ENCODE results near the gene COMMD4.

DNA sequence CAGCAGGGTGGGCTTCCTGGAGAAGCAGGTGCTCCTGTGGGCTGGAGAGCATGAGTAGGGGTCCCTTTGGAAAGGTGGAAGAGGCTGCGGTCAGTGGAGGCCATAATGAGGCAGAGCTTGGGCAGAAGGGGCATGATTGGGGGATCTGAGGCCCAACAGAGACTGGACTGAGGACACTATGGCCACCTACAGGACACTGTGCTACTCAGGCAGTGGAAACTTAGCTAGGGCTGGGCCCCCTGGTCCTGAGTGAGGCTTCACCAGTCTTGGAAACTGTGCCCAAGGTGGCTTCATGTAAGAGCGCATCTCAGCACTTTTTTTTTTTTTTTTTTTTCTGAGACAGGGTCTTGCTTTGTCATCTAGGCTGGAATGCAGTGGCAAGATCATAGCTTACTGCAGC is 6.3 kb upstream of the COMMD4 start:
- TF ChIP-seq, protein P1, sequence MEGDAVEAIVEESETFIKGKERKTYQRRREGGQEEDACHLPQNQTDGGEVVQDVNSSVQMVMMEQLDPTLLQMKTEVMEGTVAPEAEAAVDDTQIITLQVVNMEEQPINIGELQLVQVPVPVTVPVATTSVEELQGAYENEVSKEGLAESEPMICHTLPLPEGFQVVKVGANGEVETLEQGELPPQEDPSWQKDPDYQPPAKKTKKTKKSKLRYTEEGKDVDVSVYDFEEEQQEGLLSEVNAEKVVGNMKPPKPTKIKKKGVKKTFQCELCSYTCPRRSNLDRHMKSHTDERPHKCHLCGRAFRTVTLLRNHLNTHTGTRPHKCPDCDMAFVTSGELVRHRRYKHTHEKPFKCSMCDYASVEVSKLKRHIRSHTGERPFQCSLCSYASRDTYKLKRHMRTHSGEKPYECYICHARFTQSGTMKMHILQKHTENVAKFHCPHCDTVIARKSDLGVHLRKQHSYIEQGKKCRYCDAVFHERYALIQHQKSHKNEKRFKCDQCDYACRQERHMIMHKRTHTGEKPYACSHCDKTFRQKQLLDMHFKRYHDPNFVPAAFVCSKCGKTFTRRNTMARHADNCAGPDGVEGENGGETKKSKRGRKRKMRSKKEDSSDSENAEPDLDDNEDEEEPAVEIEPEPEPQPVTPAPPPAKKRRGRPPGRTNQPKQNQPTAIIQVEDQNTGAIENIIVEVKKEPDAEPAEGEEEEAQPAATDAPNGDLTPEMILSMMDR (IDR thresholded peaks at IDR 0.05): no peak
- no peak for TF ChIP-seq POLR2A (IDR thresholded peaks at IDR 0.05)
- TF ChIP-seq POLR2AphosphoS5 (IDR thresholded peaks at IDR 0.05): no peak

Measured in suprapubic skin (tissue), 4 donors.